HepG2 (cell line): ENCODE measurements around the gene DIRAS1. TPM values are rescaled to one million over a fixed set of nuclear protein-coding genes. Genes with fewer than 3 reads are reported as not detected.
A peak's percentile ranks its signal among the peaks of the same experiment; 100 is the strongest.

Experiments
- DNMT1 ChIP-seq: sonication (generic); formaldehyde crosslinking; IDR thresholded peaks from 2 replicates; pipeline ENCODE4 v1.5.1; 2020; ENCODE audit warnings: mild to moderate bottlenecking, missing genetic modification reagents
- DR1 ChIP-seq: sonication (generic); formaldehyde crosslinking; IDR thresholded peaks from 2 replicates; pipeline ENCODE4 v1.8.0; 2021; ENCODE audit warnings: mild to moderate bottlenecking, missing genetic modification reagents, inconsistent platforms
- DRAP1 ChIP-seq: IDR thresholded peaks from 2 replicates; pipeline ENCODE4 v1.6.1; 2016; ENCODE audit warnings: missing genetic modification reagents, missing compliant biosample characterization
- ELF4 ChIP-seq: sonication (generic); formaldehyde crosslinking; IDR thresholded peaks from 2 replicates; pipeline ENCODE4 v1.5.0; 2020; ENCODE audit warnings: missing genetic modification reagents, mild to moderate bottlenecking, moderate library complexity, borderline replicate concordance
- FOXM1 ChIP-seq: sonication (generic); formaldehyde crosslinking; IDR thresholded peaks from 2 replicates; pipeline ENCODE4 v1.5.0; 2020; ENCODE audit warnings: missing genetic modification reagents
- GATAD2A ChIP-seq: IDR thresholded peaks from 2 replicates; pipeline ENCODE4 v1.6.1; 2016
- JUNB ChIP-seq: sonication (generic); formaldehyde crosslinking; IDR thresholded peaks from 2 replicates; pipeline ENCODE4 v1.8.0; 2022; ENCODE audit warnings: missing genetic modification reagents, mild to moderate bottlenecking, borderline replicate concordance
- KDM5B ChIP-seq: sonication (generic); formaldehyde crosslinking; IDR thresholded peaks from 2 replicates; pipeline ENCODE4 v1.4.0; 2020; ENCODE audit warnings: missing genetic modification reagents, mild to moderate bottlenecking, borderline replicate concordance
- NR2C2 ChIP-seq: sonication (generic); formaldehyde crosslinking; IDR thresholded peaks from 2 replicates; pipeline ENCODE4 v1.4.0; 2020; ENCODE audit warnings: missing genetic modification reagents, mild to moderate bottlenecking, moderate library complexity, borderline replicate concordance
- RFXANK ChIP-seq: IDR thresholded peaks from 2 replicates; pipeline ENCODE4 v1.6.1; 2016
- RFXAP ChIP-seq: sonication (generic); formaldehyde crosslinking; IDR thresholded peaks from 2 replicates; pipeline ENCODE4 v1.4.0; 2020; ENCODE audit warnings: missing genetic modification reagents, borderline replicate concordance
- SAFB2 ChIP-seq: sonication (generic); formaldehyde crosslinking; IDR thresholded peaks from 2 replicates; pipeline ENCODE4 v1.5.1; 2020; ENCODE audit warnings: missing genetic modification reagents, low read depth, mild to moderate bottlenecking, borderline replicate concordance
- SCMH1 ChIP-seq: sonication (generic); formaldehyde crosslinking; IDR thresholded peaks from 2 replicates; pipeline ENCODE4 v1.9.0; 2021; ENCODE audit warnings: missing genetic modification reagents, mild to moderate bottlenecking, borderline replicate concordance
- SMAD9 ChIP-seq: sonication (generic); formaldehyde crosslinking; IDR thresholded peaks from 2 replicates; pipeline ENCODE4 v1.5.1; 2020; ENCODE audit warnings: mild to moderate bottlenecking, missing genetic modification reagents
- SNAI1 ChIP-seq: sonication (generic); formaldehyde crosslinking; IDR thresholded peaks from 2 replicates; pipeline ENCODE4 v1.5.0; 2020; ENCODE audit warnings: mild to moderate bottlenecking, missing genetic modification reagents, borderline replicate concordance
- SRSF1 ChIP-seq: fragments of 200-400 bp; formaldehyde crosslinking; optimal IDR thresholded peaks from 2 replicates; pipeline ENCODE3; 2017; ENCODE audit warnings: mild to moderate bottlenecking, low read depth, low read length, moderate library complexity
- SYNCRIP ChIP-seq: fragments of 200-400 bp; formaldehyde crosslinking; IDR thresholded peaks from 2 replicates; pipeline ENCODE4 v1.6.1; 2018; ENCODE audit warnings: mild to moderate bottlenecking, low read depth, low read length; ENCODE audit not compliant: insufficient read depth
- ZFP91 ChIP-seq: sonication (generic); formaldehyde crosslinking; IDR thresholded peaks from 2 replicates; pipeline ENCODE4 v1.9.0; 2022; ENCODE audit warnings: missing genetic modification reagents, mild to moderate bottlenecking, borderline replicate concordance
- ZNF230 ChIP-seq: sonication (generic); formaldehyde crosslinking; IDR thresholded peaks from 2 replicates; pipeline ENCODE4 v1.4.0; 2020; ENCODE audit warnings: mild to moderate bottlenecking, missing genetic modification reagents
- ZNF263 ChIP-seq: sonication (generic); formaldehyde crosslinking; IDR thresholded peaks from 2 replicates; pipeline ENCODE4 v1.4.0; 2020; ENCODE audit warnings: missing genetic modification reagents
- polyA plus RNA-seq, 8 experiments: library from polyadenylated mRNA; depleted of rRNA in 3 of 8; stranded (reverse) in 7 of 8; unstranded in 1 of 8; fragments of >200 nt; fragmentation: Illumina TruSeq in 4 of 8; extraction: Trizol in 4 of 8; gene quantifications; 2 replicates each; pipeline versions ENCODE4 v1.2.1 to v1.2.3, GENCODE V29; 2011 to 2016; ENCODE audit warnings: low read depth in 4 of 8, missing spikeins in 1 of 8, mixed read lengths in 1 of 8; ENCODE audit not compliant: insufficient read depth in 1 of 8
- total RNA-seq, 5 experiments: library from RNA; depleted of rRNA; stranded (reverse); fragments of >200 nt; fragmentation: Illumina TruSeq; extraction: Trizol; gene quantifications; 2 replicates each; pipeline ENCODE4 v1.2.3, GENCODE V29; 2016; ENCODE audit warnings: low read depth in 1 of 5
- TF ChIP-seq, protein P1 (sequence below): fragments of 450-650 bp; IDR thresholded peaks from 2 replicates; pipeline ENCODE4 v1.6.1; 2017
- TF ChIP-seq, protein P2 (sequence below): sonication (generic); formaldehyde crosslinking; IDR thresholded peaks from 2 replicates; pipeline ENCODE4 v1.5.0; 2020; ENCODE audit warnings: mild to moderate bottlenecking, missing genetic modification reagents, borderline replicate concordance
- TF ChIP-seq, protein P3 (sequence below): IDR thresholded peaks from 2 replicates; pipeline ENCODE4 v1.6.1; 2012; ENCODE audit warnings: inconsistent platforms

DIRAS1 gene
- total and polyA plus RNA-seq, 2 of the 13 experiments (the other 11 are each of a cell fraction or from before 2014, with no cell fraction given) = 0.97 to 1.8 TPM

DNA sequence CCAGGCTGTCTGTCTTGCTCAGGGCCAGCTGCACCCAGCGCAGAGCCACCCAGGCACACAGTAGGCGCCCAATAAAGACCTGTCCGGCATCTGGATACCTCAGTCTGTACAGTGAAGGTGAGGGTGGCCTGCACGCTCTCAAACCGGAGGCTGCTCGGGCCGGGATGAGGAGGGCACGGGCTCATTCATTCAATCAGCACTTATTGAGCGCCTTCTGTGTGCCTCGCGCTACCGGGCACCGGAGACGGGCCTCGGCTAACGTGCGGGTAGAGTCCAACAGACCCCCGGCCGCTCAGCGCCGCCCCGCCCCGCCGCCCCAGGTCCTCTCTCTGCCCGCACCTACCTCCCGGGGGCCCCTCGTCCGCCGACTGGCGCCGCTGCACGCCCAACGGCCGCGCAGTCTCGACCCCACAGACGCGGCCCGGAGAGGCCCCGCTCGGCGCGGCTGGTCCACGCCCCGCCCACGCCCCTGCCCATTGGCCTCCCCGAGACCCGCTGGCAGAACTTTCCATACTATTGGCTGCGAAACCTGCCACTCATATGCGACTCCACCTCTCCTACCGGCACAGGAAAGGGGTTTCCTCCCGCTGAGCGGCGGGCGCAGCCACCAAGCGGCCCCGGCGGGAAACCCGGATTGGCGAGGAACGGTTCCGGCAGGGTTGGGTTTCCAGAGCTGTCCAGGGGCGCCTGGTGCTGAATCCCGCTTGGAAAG is 18.6 kb upstream of the DIRAS1 start, which contains the start of gene SLC39A3 (continued):
- TF ChIP-seq, protein P1, sequence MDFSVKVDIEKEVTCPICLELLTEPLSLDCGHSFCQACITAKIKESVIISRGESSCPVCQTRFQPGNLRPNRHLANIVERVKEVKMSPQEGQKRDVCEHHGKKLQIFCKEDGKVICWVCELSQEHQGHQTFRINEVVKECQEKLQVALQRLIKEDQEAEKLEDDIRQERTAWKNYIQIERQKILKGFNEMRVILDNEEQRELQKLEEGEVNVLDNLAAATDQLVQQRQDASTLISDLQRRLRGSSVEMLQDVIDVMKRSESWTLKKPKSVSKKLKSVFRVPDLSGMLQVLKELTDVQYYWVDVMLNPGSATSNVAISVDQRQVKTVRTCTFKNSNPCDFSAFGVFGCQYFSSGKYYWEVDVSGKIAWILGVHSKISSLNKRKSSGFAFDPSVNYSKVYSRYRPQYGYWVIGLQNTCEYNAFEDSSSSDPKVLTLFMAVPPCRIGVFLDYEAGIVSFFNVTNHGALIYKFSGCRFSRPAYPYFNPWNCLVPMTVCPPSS = no peak
- TF ChIP-seq, protein P2, sequence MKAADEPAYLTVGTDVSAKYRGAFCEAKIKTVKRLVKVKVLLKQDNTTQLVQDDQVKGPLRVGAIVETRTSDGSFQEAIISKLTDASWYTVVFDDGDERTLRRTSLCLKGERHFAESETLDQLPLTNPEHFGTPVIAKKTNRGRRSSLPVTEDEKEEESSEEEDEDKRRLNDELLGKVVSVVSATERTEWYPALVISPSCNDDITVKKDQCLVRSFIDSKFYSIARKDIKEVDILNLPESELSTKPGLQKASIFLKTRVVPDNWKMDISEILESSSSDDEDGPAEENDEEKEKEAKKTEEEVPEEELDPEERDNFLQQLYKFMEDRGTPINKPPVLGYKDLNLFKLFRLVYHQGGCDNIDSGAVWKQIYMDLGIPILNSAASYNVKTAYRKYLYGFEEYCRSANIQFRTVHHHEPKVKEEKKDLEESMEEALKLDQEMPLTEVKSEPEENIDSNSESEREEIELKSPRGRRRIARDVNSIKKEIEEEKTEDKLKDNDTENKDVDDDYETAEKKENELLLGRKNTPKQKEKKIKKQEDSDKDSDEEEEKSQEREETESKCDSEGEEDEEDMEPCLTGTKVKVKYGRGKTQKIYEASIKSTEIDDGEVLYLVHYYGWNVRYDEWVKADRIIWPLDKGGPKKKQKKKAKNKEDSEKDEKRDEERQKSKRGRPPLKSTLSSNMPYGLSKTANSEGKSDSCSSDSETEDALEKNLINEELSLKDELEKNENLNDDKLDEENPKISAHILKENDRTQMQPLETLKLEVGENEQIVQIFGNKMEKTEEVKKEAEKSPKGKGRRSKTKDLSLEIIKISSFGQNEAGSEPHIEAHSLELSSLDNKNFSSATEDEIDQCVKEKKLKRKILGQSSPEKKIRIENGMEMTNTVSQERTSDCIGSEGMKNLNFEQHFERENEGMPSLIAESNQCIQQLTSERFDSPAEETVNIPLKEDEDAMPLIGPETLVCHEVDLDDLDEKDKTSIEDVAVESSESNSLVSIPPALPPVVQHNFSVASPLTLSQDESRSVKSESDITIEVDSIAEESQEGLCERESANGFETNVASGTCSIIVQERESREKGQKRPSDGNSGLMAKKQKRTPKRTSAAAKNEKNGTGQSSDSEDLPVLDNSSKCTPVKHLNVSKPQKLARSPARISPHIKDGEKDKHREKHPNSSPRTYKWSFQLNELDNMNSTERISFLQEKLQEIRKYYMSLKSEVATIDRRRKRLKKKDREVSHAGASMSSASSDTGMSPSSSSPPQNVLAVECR (CRISPR knock-in tag) = peak; percentile 97
- TF ChIP-seq RFXAP (CRISPR knock-in tag) = peak; percentile 88
- peak; percentile 93 for TF ChIP-seq KDM5B (CRISPR knock-in tag)
- TF ChIP-seq NR2C2 (CRISPR knock-in tag) = peak; percentile 82
- TF ChIP-seq ZNF230 (CRISPR knock-in tag) = peak; percentile 93
- TF ChIP-seq SNAI1 = peak; percentile 80; the same call in 1 of the 2 replicates
- TF ChIP-seq SCMH1 (CRISPR knock-in tag) = no peak
- TF ChIP-seq SAFB2 = no peak
- peak; percentile 78; the same call in 1 of the 2 replicates for TF ChIP-seq JUNB
- peak; percentile 79 for TF ChIP-seq ZFP91
- TF ChIP-seq RFXANK (CRISPR knock-in tag) = peak; percentile 96
- TF ChIP-seq DNMT1 (CRISPR knock-in tag) = no peak
- TF ChIP-seq, protein P3, sequence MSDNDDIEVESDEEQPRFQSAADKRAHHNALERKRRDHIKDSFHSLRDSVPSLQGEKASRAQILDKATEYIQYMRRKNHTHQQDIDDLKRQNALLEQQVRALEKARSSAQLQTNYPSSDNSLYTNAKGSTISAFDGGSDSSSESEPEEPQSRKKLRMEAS = peak; percentile 82
- TF ChIP-seq GATAD2A (CRISPR knock-in tag) = peak; percentile 81
- TF ChIP-seq DR1 (CRISPR knock-in tag) = no peak
- peak; percentile 86 for TF ChIP-seq SMAD9 (CRISPR knock-in tag)
- peak; percentile 80 for TF ChIP-seq ZNF263
- TF ChIP-seq SYNCRIP = no peak
- no peak for TF ChIP-seq ELF4 (CRISPR knock-in tag)
- TF ChIP-seq SRSF1 = peak; percentile 31
- TF ChIP-seq FOXM1 (CRISPR knock-in tag) = no peak
- peak; percentile 78 for TF ChIP-seq DRAP1 (CRISPR knock-in tag)
